Hepatocyte (in vitro differentiated cells): ENCODE measurements around the gene ZNF12. TPM values are rescaled to one million over a fixed set of nuclear protein-coding genes. Genes with fewer than 3 reads are reported as not detected.

Experiments used
- DNase-seq: peaks from one replicate; pipeline ENCODE4 v3.0.0-alpha.2; 2016; ENCODE audit warnings: low spot score
- H2AFZ ChIP-seq: fragments of 200-600 bp; sonication (generic); 2 replicates; pipeline ENCODE4 v1.6.0; 2016; ENCODE audit warnings: antibody characterized with exemption, mild to moderate bottlenecking
- H3K27ac ChIP-seq: fragments of 200-600 bp; sonication (generic); 2 replicates; pipeline ENCODE4 v1.5.1; 2016; ENCODE audit warnings: mild to moderate bottlenecking
- H3K27me3 ChIP-seq: fragments of 200-600 bp; sonication (generic); 2 replicates; pipeline ENCODE4 v1.6.1; 2016
- H3K36me3 ChIP-seq: fragments of 200-600 bp; sonication (generic); replicated peaks from 2 replicates; pipeline ENCODE4 v1.5.1; 2016; ENCODE audit warnings: low read depth; ENCODE audit not compliant: insufficient read depth
- H3K4me1 ChIP-seq: fragments of 200-600 bp; sonication (generic); 2 replicates; pipeline ENCODE4 v1.5.1; 2016; ENCODE audit warnings: mild to moderate bottlenecking, moderate library complexity; ENCODE audit not compliant: insufficient read depth
- H3K4me2 ChIP-seq: fragments of 200-600 bp; sonication (generic); 2 replicates; pipeline ENCODE4 v1.6.0; 2016
- H3K4me3 ChIP-seq: fragments of 200-600 bp; sonication (generic); 2 replicates; pipeline ENCODE4 v1.5.1; 2016; ENCODE audit warnings: mild to moderate bottlenecking
- H3K79me2 ChIP-seq: fragments of 200-600 bp; sonication (generic); 2 replicates; pipeline ENCODE4 v1.6.0; 2017; ENCODE audit warnings: mild to moderate bottlenecking
- H3K9me2 ChIP-seq: fragments of 200-600 bp; sonication (generic); replicated peaks from 2 replicates; pipeline ENCODE4 v1.6.0; 2017; ENCODE audit warnings: mild to moderate bottlenecking; ENCODE audit not compliant: insufficient read depth
- H3K9me3 ChIP-seq: fragments of 200-600 bp; sonication (generic); 2 replicates; pipeline ENCODE4 v1.5.1; 2016; ENCODE audit warnings: low read depth, mild to moderate bottlenecking
- H4K20me1 ChIP-seq: fragments of 200-600 bp; sonication (generic); 2 replicates; pipeline ENCODE4 v1.6.0; 2016; ENCODE audit warnings: mild to moderate bottlenecking; ENCODE audit not compliant: insufficient read depth, poor library complexity, severe bottlenecking
- EZH2 ChIP-seq: fragments of 200-600 bp; sonication (generic); IDR thresholded peaks from 2 replicates; pipeline ENCODE4 v1.6.1; 2016; ENCODE audit warnings: antibody characterized with exemption, mild to moderate bottlenecking, borderline replicate concordance
- EZH2phosphoT487 ChIP-seq: fragments of 200-600 bp; sonication (generic); IDR thresholded peaks from one replicate; pipeline ENCODE4 v1.6.1; 2018; ENCODE audit warnings: antibody characterized with exemption, mild to moderate bottlenecking, low read depth, moderate library complexity; ENCODE audit not compliant: unreplicated experiment, severe bottlenecking
- WGBS: methylation state at CpG from one replicate; pipeline ENCODE4 v1.1.6; 2016; ENCODE audit warnings: low lambda C conversion rate; ENCODE audit errors: missing lambda C conversion rate; 5-methylcytosine and 5-hydroxymethylcytosine counted together
- polyA plus RNA-seq: library from polyadenylated mRNA; unstranded; fragments of >200 nt; fragmentation: Nextera tagmentation; extraction: Ambion mirVana; gene quantifications from 2 replicates; pipeline ENCODE4 v1.2.1, GENCODE V29; 2016
- total RNA-seq: library from RNA; depleted of rRNA; stranded (reverse); fragments of >200 nt; gene quantifications from 2 replicates; pipeline ENCODE4 v1.2.3, GENCODE V29; 2014
- TF ChIP-seq, protein P1 (sequence below): fragments of 200-600 bp; sonication (generic); IDR thresholded peaks from 2 replicates; pipeline ENCODE4 v1.5.1; 2016; ENCODE audit warnings: antibody characterized with exemption, mild to moderate bottlenecking; ENCODE audit not compliant: poor library complexity

Gene ZNF12
- total and polyA plus RNA-seq, 2 experiments from 2014 or later = 14.7 to 22.2 TPM

DNA sequence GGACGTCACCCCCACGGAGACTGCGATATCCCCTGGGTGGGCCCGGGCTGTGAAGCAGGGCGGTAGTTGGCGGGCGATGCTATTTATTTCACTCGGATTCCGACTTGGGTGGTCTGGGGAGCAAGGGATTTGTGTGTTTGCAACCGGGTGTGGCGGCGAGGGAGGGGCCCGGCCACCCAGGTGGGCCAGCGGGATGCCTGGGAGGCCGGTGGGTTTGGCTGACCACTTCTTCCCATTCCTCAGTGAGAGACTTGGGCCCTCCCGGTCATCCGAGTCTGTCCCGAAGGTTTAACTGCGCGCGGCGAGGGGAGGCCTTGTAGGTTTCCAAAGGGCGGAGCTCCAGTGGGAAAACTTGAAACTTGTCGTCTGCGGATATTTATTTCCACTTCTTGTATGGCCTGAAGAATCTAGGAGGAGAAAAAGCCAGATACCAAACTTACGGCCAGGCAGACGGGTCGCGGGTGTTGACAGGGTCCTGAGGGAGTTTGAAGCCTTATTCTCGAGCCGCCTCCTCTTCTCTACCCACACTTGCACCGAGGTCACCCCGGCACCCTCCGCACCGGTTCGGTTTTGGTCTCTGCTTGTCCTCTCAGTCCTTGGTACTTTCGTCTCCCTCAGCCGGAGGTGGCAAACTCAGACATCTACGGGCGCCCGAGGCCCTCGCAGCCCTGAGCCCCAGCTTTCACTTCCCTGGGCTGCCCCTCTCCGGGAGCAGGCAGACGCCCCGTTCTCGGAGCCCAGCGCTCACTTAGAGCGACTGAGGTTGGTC, 51.7 kb downstream of the ZNF12 start:
- Histone ChIP-seq H3K4me3 (no peak overlapping the region), H2AFZ (no peak overlapping the region), H3K4me2 (no peak overlapping the region), H3K9me3 (no peaks in the 10 kb centered on the region), H3K27ac (no peak overlapping the region), H4K20me1 (no peaks in the 10 kb centered on the region), H3K79me2 (no peaks in the 10 kb centered on the region), H3K4me1 (no peaks in the 10 kb centered on the region), H3K27me3 (no peaks in the 10 kb centered on the region), H3K36me3 (no peaks in the 10 kb centered on the region), H3K9me2 (no peaks in the 10 kb centered on the region)
- no peak for TF ChIP-seq EZH2
- no peak for TF ChIP-seq EZH2phosphoT487
- TF ChIP-seq, protein P1, sequence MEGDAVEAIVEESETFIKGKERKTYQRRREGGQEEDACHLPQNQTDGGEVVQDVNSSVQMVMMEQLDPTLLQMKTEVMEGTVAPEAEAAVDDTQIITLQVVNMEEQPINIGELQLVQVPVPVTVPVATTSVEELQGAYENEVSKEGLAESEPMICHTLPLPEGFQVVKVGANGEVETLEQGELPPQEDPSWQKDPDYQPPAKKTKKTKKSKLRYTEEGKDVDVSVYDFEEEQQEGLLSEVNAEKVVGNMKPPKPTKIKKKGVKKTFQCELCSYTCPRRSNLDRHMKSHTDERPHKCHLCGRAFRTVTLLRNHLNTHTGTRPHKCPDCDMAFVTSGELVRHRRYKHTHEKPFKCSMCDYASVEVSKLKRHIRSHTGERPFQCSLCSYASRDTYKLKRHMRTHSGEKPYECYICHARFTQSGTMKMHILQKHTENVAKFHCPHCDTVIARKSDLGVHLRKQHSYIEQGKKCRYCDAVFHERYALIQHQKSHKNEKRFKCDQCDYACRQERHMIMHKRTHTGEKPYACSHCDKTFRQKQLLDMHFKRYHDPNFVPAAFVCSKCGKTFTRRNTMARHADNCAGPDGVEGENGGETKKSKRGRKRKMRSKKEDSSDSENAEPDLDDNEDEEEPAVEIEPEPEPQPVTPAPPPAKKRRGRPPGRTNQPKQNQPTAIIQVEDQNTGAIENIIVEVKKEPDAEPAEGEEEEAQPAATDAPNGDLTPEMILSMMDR = no peak
- no peak for DNase-seq
- 98% methylated on average over 47 of the region's 48 CpGs for WGBS

DNA sequence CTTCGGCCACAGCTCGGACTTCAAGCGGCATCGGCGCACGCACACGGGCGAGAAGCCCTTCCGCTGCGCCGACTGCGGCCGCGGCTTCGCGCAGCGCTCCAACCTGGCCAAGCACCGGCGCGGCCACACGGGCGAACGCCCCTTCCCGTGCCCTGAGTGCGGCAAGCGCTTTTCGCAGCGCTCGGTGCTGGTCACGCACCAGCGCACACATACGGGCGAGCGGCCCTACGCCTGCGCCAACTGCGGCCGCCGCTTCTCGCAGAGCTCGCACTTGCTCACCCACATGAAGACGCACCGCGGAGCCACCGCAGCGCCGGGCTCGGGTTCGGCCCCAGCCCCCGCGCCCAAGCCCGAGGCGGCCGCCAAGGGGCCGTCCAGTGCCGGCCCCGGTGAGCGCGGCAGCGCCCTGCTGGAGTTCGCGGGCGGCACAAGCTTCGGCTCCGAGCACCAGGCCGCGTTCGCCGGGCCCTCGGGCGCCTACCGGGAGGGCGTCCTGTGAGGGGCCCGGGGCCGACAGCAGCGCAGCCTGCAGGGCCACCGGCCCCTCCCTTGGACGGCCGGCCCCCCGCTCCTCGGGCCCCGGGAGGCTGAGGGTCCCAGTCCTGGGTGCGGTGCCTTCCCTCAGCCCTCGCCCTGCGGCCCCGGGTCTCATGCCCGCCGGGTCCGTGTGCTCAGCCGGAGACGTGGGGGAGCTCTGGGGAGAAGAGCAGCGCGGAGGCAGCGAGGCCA, 52.5 kb downstream of the ZNF12 start:
- no peaks in the 10 kb centered on the region for H3K27me3 ChIP-seq
- no peak overlapping the region for H3K27ac ChIP-seq
- TF ChIP-seq EZH2phosphoT487 (no peak), EZH2 (no peak)
- TF ChIP-seq, protein P1 = no peak
- H3K4me2 ChIP-seq = no peak overlapping the region
- no peaks in the 10 kb centered on the region for H4K20me1 ChIP-seq
- no peak overlapping the region for H2AFZ ChIP-seq
- H3K36me3 ChIP-seq = no peaks in the 10 kb centered on the region
- H3K79me2 ChIP-seq = no peaks in the 10 kb centered on the region
- DNase-seq = no peak
- no peaks in the 10 kb centered on the region for H3K9me3 ChIP-seq
- H3K4me3 ChIP-seq = no peak overlapping the region
- H3K4me1 ChIP-seq = no peaks in the 10 kb centered on the region
- no peaks in the 10 kb centered on the region for H3K9me2 ChIP-seq
- WGBS = over 99% methylated on average over 69 of the region's 94 CpGs

DNA sequence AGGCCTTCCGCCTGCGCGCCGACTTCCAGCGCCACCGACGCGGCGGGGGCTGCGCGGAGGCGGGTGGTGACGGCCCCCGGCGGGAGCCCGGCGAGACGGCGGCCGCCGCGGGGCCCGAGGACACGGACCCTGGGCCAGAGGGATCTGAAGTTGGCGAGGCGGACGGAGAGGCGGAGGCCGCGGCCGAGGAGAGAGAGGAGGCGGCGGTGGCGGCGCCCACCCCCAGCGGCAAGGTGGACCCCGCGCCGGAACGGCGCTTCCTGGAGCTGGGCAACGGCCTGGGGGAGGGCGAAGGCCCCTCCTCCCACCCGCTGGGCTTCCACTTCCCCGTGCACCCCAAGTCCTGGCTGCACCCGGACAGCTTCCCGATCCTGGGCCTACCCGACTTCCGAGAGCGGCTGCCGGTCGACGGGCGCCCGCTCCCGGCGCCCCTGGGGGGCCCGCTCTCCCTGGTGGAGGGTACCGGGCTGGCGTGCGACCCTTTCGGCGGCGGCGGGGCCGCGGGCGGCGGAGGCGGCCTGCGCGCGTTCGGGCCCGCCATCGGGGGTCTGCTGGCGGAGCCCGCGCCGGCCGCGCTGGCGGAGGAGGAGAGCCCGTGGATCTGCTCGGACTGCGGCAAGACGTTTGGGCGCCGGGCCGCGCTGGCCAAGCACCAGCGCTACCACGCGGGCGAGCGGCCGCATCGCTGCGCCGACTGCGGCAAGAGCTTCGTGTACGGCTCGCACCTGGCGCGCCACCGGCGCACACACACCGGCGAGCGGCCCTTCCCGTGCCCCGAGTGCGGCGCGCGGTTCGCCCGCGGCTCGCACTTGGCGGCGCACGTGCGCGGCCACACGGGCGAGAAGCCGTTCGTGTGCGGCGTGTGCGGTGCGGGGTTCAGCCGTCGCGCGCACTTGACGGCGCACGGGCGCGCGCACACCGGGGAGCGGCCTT, 53.4 kb downstream of the ZNF12 start:
- H3K9me2 ChIP-seq = no peaks in the 10 kb centered on the region
- H3K36me3 ChIP-seq = no peaks in the 10 kb centered on the region
- H4K20me1 ChIP-seq = no peaks in the 10 kb centered on the region
- H3K79me2 ChIP-seq = no peaks in the 10 kb centered on the region
- H3K27ac ChIP-seq = no peak overlapping the region
- no peak for DNase-seq
- H3K27me3 ChIP-seq = no peaks in the 10 kb centered on the region
- H3K4me1 ChIP-seq = no peaks in the 10 kb centered on the region
- H3K9me3 ChIP-seq = no peaks in the 10 kb centered on the region
- H3K4me2 ChIP-seq = no peak overlapping the region
- H2AFZ ChIP-seq = no peak overlapping the region
- WGBS = 100% methylated on average over 27 of the region's 146 CpGs
- H3K4me3 ChIP-seq = no peak overlapping the region
- TF ChIP-seq, protein P1 = no peak
- no peak for TF ChIP-seq EZH2
- no peak for TF ChIP-seq EZH2phosphoT487
